ENCODE data around the gene PTPRT.

Gene PTPRT

GRCh38 chr20:43189554-43190331 lies at the start of gene PTPRT:
Gene PTPRT, minus strand, starts transcription at chr20:43189906. Its CDS starts 173 bp downstream, at chr20:43189733.
- Histone ChIP-seq H3K36me3 (ENCODE audit: control insufficient read depth in 2 of 2, insufficient read depth in 1 of 2, low read length in 2 of 2) (no peaks in the 10 kb centered on the region), H3K9me3 (ENCODE audit: control insufficient read depth, insufficient read depth, low read depth, low read length) (no peaks in the 10 kb centered on the region), H3K27ac (ENCODE audit: extremely low read depth, low read depth, low read length) (no peak within 1 kb of the TSS), H3K4me1 (ENCODE audit: control insufficient read depth, insufficient read depth, low read length) (no peaks in the 10 kb centered on the region), H3K4me3 (ENCODE audit: low read depth, low read length) (no peak within 1 kb of the TSS)
- CTCF ChIA-PET = no interaction called here
- TF ChIP-seq ZNF155 (tag by site-specific recombination; IDR thresholded peaks at IDR 0.05) (no peak), ZFHX2 (tag by site-specific recombination; conservative IDR thresholded peaks at IDR 0.05) (peak; percentile 24; the same call in 1 of the 2 replicates), ZNF521 (tag by site-specific recombination; IDR thresholded peaks at IDR 0.05) (no peak), ZNF23 (tag by site-specific recombination; IDR thresholded peaks at IDR 0.05; ENCODE audit: borderline replicate concordance) (no peak), MZF1 (tag by site-specific recombination; IDR thresholded peaks at IDR 0.05; ENCODE audit: borderline replicate concordance) (no peak), ZBTB49 (tag by site-specific recombination; IDR thresholded peaks at IDR 0.05; ENCODE audit: low read depth) (no peak), ZNF132 (tag by site-specific recombination; IDR thresholded peaks at IDR 0.05; ENCODE audit: borderline replicate concordance) (no peak), ZNF335 (tag by site-specific recombination; conservative IDR thresholded peaks at IDR 0.05) (no peak)
- POLR2A ChIA-PET = no interaction called here

DNA sequence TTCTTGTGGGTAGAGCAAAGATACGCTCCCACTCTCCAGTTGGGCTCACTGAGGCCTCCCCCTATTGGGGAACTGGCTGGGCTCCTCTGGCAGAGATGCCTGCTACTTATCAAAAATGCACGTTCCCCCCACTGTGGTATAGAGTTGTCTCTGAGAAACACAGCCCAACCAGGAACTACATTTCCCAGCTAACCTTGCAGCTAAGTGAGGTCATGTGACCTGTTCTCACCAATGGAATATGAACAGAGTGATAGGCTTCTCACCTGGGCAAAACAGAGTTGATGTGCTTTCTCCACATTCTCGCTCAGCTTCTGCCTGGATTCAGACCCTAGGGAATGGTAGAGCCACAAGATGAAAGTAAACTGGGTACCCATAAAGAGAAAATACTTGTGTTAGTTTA lies 49.1 kb upstream of the PTPRT start:
- CTCF ChIA-PET = no interaction called here
- no peak overlapping the region for H3K27ac ChIP-seq (ENCODE audit: extremely low read depth, low read depth, low read length)
- no peaks in the 10 kb centered on the region for H3K36me3 ChIP-seq (ENCODE audit: control insufficient read depth in 2 of 2, insufficient read depth in 1 of 2, low read length in 2 of 2)
- H3K4me3 ChIP-seq (ENCODE audit: low read depth, low read length) = no peak overlapping the region
- H3K4me1 ChIP-seq (ENCODE audit: control insufficient read depth, insufficient read depth, low read length) = no peaks in the 10 kb centered on the region
- no peaks in the 10 kb centered on the region for H3K9me3 ChIP-seq (ENCODE audit: control insufficient read depth, insufficient read depth, low read depth, low read length)
- TF ChIP-seq ZNF112 (tag by site-specific recombination; IDR thresholded peaks at IDR 0.05) (no peak), ZNF404 (tag by site-specific recombination; IDR thresholded peaks at IDR 0.05) (no peak), ZBTB10 (tag by site-specific recombination; IDR thresholded peaks at IDR 0.05) (no peak), ZNF155 (tag by site-specific recombination; IDR thresholded peaks at IDR 0.05) (no peak), ZNF24 (tag by site-specific recombination; IDR thresholded peaks at IDR 0.05) (no peak)
- POLR2A ChIA-PET = no interaction called here

DNA sequence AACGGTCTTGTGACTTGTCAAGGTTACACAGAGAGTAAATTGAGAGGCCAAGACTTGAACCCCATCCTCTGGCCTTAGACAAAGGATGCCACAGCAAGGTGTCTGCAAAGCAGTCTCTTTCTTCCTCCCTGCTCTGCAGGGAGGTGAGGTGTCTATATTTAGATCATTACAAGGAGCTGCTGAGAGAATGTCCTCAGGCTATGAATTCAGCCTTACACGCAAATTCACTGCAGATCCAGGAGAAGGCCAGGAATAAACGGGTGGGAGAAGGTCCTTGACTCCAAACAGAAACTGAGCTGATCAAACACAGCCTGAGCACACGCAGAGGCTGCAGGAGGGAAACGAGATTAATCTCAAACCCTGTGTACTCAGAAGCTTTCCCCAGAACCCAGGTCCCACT lies 48.6 kb upstream of the PTPRT start:
- Histone ChIP-seq H3K9me3 (ENCODE audit: control insufficient read depth, insufficient read depth, low read depth, low read length) (no peaks in the 10 kb centered on the region), H3K4me3 (ENCODE audit: low read depth, low read length) (no peak overlapping the region), H3K36me3 (ENCODE audit: control insufficient read depth in 2 of 2, insufficient read depth in 1 of 2, low read length in 2 of 2) (no peaks in the 10 kb centered on the region), H3K27ac (ENCODE audit: extremely low read depth, low read depth, low read length) (no peak overlapping the region), H3K4me1 (ENCODE audit: control insufficient read depth, insufficient read depth, low read length) (no peaks in the 10 kb centered on the region)
- TF ChIP-seq BCL11B (tag by site-specific recombination; IDR thresholded peaks at IDR 0.05; ENCODE audit: low read depth) = no peak
- TF ChIP-seq ZNF211 (tag by site-specific recombination; IDR thresholded peaks at IDR 0.05; ENCODE audit: low read depth) = no peak
- no peak for TF ChIP-seq ZNF610 (tag by site-specific recombination; IDR thresholded peaks at IDR 0.05; ENCODE audit: borderline replicate concordance)
- TF ChIP-seq KLF7 (tag by site-specific recombination; IDR thresholded peaks at IDR 0.05; ENCODE audit: borderline replicate concordance) = no peak
- no peak for TF ChIP-seq SCRT1 (tag by site-specific recombination; IDR thresholded peaks at IDR 0.05; ENCODE audit: borderline replicate concordance)
- TF ChIP-seq HOXD13 (CRISPR knock-in tag; IDR thresholded peaks at IDR 0.05; ENCODE audit: borderline replicate concordance) = no peak
- ChIA-PET CTCF (no interaction called here), POLR2A (no interaction called here)
